ENCODE measurements around the gene PDILT. TPM values are rescaled to one million over a fixed set of nuclear protein-coding genes. Genes with fewer than 3 reads are reported as not detected.

Gene PDILT
- total RNA-seq, 2 donors from 2014 or later, result not detected

- TF ChIP-seq CTCF (IDR thresholded peaks at IDR 0.05), result no peak
- peak in 3 of 4 donors; percentile 48 to 61 (median 55) for DNase-seq
- 31 to 45% methylated on average over 2 of the region's 2 CpGs for WGBS, 2 donors
- ATAC-seq, result no peak
- H3K27me3 ChIP-seq, result no peaks in the 10 kb centered on the region
- peak overlapping the region; percentile 39 to 59 (median 48) for H3K27ac ChIP-seq
- no peaks in the 10 kb centered on the region for H3K36me3 ChIP-seq (replicated peaks in 1 of 2; ENCODE audit: insufficient read depth in 1 of 2, low read depth in 2 of 2)
- peaks cover 58% of the 10 kb centered on the region for H3K4me1 ChIP-seq
- H3K4me3 ChIP-seq, result no peak overlapping the region
- intact Hi-C loops (cut with DNase I), result no loop called here
- no peaks in the 10 kb centered on the region for H3K9me3 ChIP-seq
These were observed 67.6 kb downstream of the PDILT start for GRCh38 chr16:20336955-20337354.

GRCh38 chr16:20334396-20334795, 70.1 kb downstream of the PDILT start:
- DNase-seq (no peak), ATAC-seq (no peak)
- Histone ChIP-seq H3K4me3 (no peak overlapping the region), H3K9me3 (no peaks in the 10 kb centered on the region), H3K27ac (peak overlapping the region in 3 of 4 donors; percentile 94 to 97 (median 97)), H3K36me3 (replicated peaks in 1 of 2; ENCODE audit: insufficient read depth in 1 of 2, low read depth in 2 of 2) (no peaks in the 10 kb centered on the region), H3K4me1 (peaks cover 83% of the 10 kb centered on the region), H3K27me3 (no peaks in the 10 kb centered on the region)
- 54 to 60% methylated on average over 1 of the region's 1 CpG for WGBS, 2 donors
- no peak for TF ChIP-seq POLR2A (IDR thresholded peaks at IDR 0.05)
- no peak for TF ChIP-seq CTCF (IDR thresholded peaks at IDR 0.05)
- intact Hi-C loops (cut with DNase I), result no loop called here

GRCh38 chr16:20333120-20333519, 71.4 kb downstream of the PDILT start:
- Histone ChIP-seq H3K36me3 (replicated peaks in 1 of 2; ENCODE audit: insufficient read depth in 1 of 2, low read depth in 2 of 2) (no peaks in the 10 kb centered on the region), H3K27me3 (no peaks in the 10 kb centered on the region), H3K9me3 (no peaks in the 10 kb centered on the region), H3K4me1 (peaks cover 96% of the 10 kb centered on the region), H3K4me3 (no peak overlapping the region), H3K27ac (peak overlapping the region; percentile 94 to 97 (median 96))
- TF ChIP-seq CTCF (IDR thresholded peaks at IDR 0.05) (no peak), POLR2A (IDR thresholded peaks at IDR 0.05) (peak in 1 of 3 donors; percentile 15)
- DNase-seq (peak; percentile 67 to 78 (median 72)), ATAC-seq (peak; percentile 41)
- 25 to 41% methylated on average over 5 of the region's 5 CpGs for WGBS, 2 donors
- intact Hi-C loops (cut with DNase I), result no loop called here

GRCh38 chr16:20332411-20332810, 72.1 kb downstream of the PDILT start:
- Histone ChIP-seq H3K27ac (peak overlapping the region; percentile 94 to 97 (median 96)), H3K27me3 (no peaks in the 10 kb centered on the region), H3K36me3 (replicated peaks in 1 of 2; ENCODE audit: insufficient read depth in 1 of 2, low read depth in 2 of 2) (no peaks in the 10 kb centered on the region), H3K9me3 (no peaks in the 10 kb centered on the region), H3K4me1 (peaks cover 99% of the 10 kb centered on the region), H3K4me3 (no peak overlapping the region)
- intact Hi-C loops (cut with DNase I), result no loop called here
- peak in 2 of 3 donors; percentile 40 to 41 for TF ChIP-seq POLR2A (IDR thresholded peaks at IDR 0.05)
- TF ChIP-seq CTCF (IDR thresholded peaks at IDR 0.05), result no peak
- 44 to 55% methylated on average over 8 of the region's 8 CpGs for WGBS, 2 donors
- peak; percentile 42 for ATAC-seq
- DNase-seq, result peak in 3 of 4 donors; percentile 72 to 81 (median 74)

- TF ChIP-seq POLR2A (IDR thresholded peaks at IDR 0.05), result peak in 2 of 3 donors; percentile 24 to 27
- no peak for TF ChIP-seq CTCF (IDR thresholded peaks at IDR 0.05)
- Histone ChIP-seq H3K27ac (peak overlapping the region; percentile 94 to 97 (median 96)), H3K36me3 (replicated peaks in 1 of 2; ENCODE audit: insufficient read depth in 1 of 2, low read depth in 2 of 2) (no peaks in the 10 kb centered on the region), H3K27me3 (no peaks in the 10 kb centered on the region), H3K4me3 (no peak overlapping the region), H3K4me1 (peaks cover 99% of the 10 kb centered on the region), H3K9me3 (no peaks in the 10 kb centered on the region)
- DNase-seq (peak; percentile 78 to 90 (median 82)), ATAC-seq (peak; percentile 53)
- WGBS, 2 donors, result 44 to 54% methylated on average over 5 of the region's 5 CpGs
- intact Hi-C loops (cut with DNase I), result no loop called here
These were observed 72.9 kb downstream of the PDILT start for GRCh38 chr16:20331635-20332034.

Measured in body of pancreas (tissue), 4 donors.